ENCODE results near the gene FMN1. TPM values are rescaled to one million over a fixed set of nuclear protein-coding genes. Genes with fewer than 3 reads are reported as not detected.

The FMN1 gene
- total RNA-seq, 1 donor from 2014 or later, result 20.1 TPM

GRCh38 chr15:33152502-33153109 is 41.9 kb downstream of the FMN1 start:
- no peak for DNase-seq (ENCODE audit: extremely low spot score in 2 of 2)
- Histone ChIP-seq H3K9me3 (no peaks in the 10 kb centered on the region), H3K27ac (no peak overlapping the region), H3K27me3 (no peaks in the 10 kb centered on the region), H3K4me1 (no peaks in the 10 kb centered on the region), H3K4me3 (no peak overlapping the region), H3K36me3 (no peaks in the 10 kb centered on the region)
- intact Hi-C loops (cut with DNase I), result no loop called here
- TF ChIP-seq POLR2AphosphoS5 (IDR thresholded peaks at IDR 0.05; ENCODE audit: insufficient read depth in 1 of 2, low read depth in 1 of 2) (peak in 1 of 2 donors; percentile 68), CTCF (IDR thresholded peaks at IDR 0.05) (no peak), POLR2A (IDR thresholded peaks at IDR 0.05) (no peak)

- intact Hi-C loops (cut with DNase I), result no loop called here
- no peaks in the 10 kb centered on the region for H3K27me3 ChIP-seq
These were observed 43.5 kb downstream of the FMN1 start for GRCh38 chr15:33150971-33151370.

GRCh38 chr15:33150431-33150941 is 44.0 kb downstream of the FMN1 start:
- no peak for DNase-seq (ENCODE audit: extremely low spot score in 2 of 2)
- no peak overlapping the region for H3K4me3 ChIP-seq
- TF ChIP-seq POLR2AphosphoS5 (IDR thresholded peaks at IDR 0.05; ENCODE audit: insufficient read depth in 1 of 2, low read depth in 1 of 2), result no peak
- TF ChIP-seq CTCF (IDR thresholded peaks at IDR 0.05), result no peak
- no peak for TF ChIP-seq POLR2A (IDR thresholded peaks at IDR 0.05)
- no peak overlapping the region for H3K27ac ChIP-seq
- no peaks in the 10 kb centered on the region for H3K27me3 ChIP-seq
- no peaks in the 10 kb centered on the region for H3K36me3 ChIP-seq
- intact Hi-C loops (cut with DNase I), result no loop called here
- no peaks in the 10 kb centered on the region for H3K9me3 ChIP-seq
- H3K4me1 ChIP-seq, result no peaks in the 10 kb centered on the region

More at GRCh38 chr15:33150971-33151370, 43.5 kb downstream of the FMN1 start:
- no peaks in the 10 kb centered on the region for H3K4me1 ChIP-seq
- no peaks in the 10 kb centered on the region for H3K36me3 ChIP-seq
- no peak for DNase-seq (ENCODE audit: extremely low spot score in 2 of 2)
- no peaks in the 10 kb centered on the region for H3K9me3 ChIP-seq
- TF ChIP-seq POLR2AphosphoS5 (IDR thresholded peaks at IDR 0.05; ENCODE audit: insufficient read depth in 1 of 2, low read depth in 1 of 2) (no peak), CTCF (IDR thresholded peaks at IDR 0.05) (no peak), POLR2A (IDR thresholded peaks at IDR 0.05) (no peak)
- H3K27ac ChIP-seq, result no peak overlapping the region
- H3K4me3 ChIP-seq, result no peak overlapping the region

GRCh38 chr15:33149919-33150318 is 44.6 kb downstream of the FMN1 start:
- intact Hi-C loops (cut with DNase I), result no loop called here
- no peak for DNase-seq (ENCODE audit: extremely low spot score in 2 of 2)

More at GRCh38 chr15:33149919-33150318, 44.6 kb downstream of the FMN1 start:
- TF ChIP-seq CTCF (IDR thresholded peaks at IDR 0.05) (no peak), POLR2A (IDR thresholded peaks at IDR 0.05) (no peak), POLR2AphosphoS5 (IDR thresholded peaks at IDR 0.05; ENCODE audit: insufficient read depth in 1 of 2, low read depth in 1 of 2) (peak in 1 of 2 donors; percentile 17)
- Histone ChIP-seq H3K27me3 (no peaks in the 10 kb centered on the region), H3K9me3 (no peaks in the 10 kb centered on the region), H3K27ac (no peak overlapping the region), H3K4me1 (no peaks in the 10 kb centered on the region), H3K36me3 (no peaks in the 10 kb centered on the region), H3K4me3 (no peak overlapping the region)

Measured in vagina (tissue), 2 donors.